PFSK-1 (cell line): ENCODE measurements around the gene TOP3A.

ENCODE experiments used
- FOXP2 ChIP-seq: optimal IDR thresholded peaks from 2 replicates; pipeline ENCODE3; 2011; ENCODE audit warnings: borderline replicate concordance, control low read depth, inconsistent platforms; ENCODE audit not compliant: insufficient read depth; ENCODE audit errors: extremely low read length, extremely low read depth
- TAF1 ChIP-seq: IDR thresholded peaks from 2 replicates; pipeline ENCODE4 v1.6.1; 2012; ENCODE audit warnings: low read length, control low read depth, borderline replicate concordance; ENCODE audit not compliant: insufficient read depth

- no peak for TF ChIP-seq FOXP2
- no peak for TF ChIP-seq TAF1
Observed at GRCh38 chr17:18229254-18229653, 85.5 kb downstream of the TOP3A start.
